Gastrocnemius medialis (tissue), 4 donors: ENCODE data around the gene RALGAPA2.

ENCODE experiments used
- CTCF ChIP-seq, 5 experiments: fragments of 450-650 bp in 3 of 5; fragments of 200-600 bp in 2 of 5; sonication (generic) in 2 of 5; IDR thresholded peaks in 4 of 5; conservative IDR thresholded peaks in 1 of 5; 1 replicate in 4 of 5; 2 replicates in 1 of 5; pipeline ENCODE4 v1.5.1; 2016 to 2019; ENCODE audit warnings: antibody characterized with exemption in 5 of 5, mild to moderate bottlenecking in 3 of 5, moderate library complexity in 3 of 5
- POLR2A ChIP-seq, 2 donors: fragments of 450-650 bp; IDR thresholded peaks; one replicate each; pipeline ENCODE4 v1.6.1; 2017; ENCODE audit warnings: antibody characterized with exemption in 2 of 2, mild to moderate bottlenecking in 2 of 2, moderate library complexity in 2 of 2

- no peak for TF ChIP-seq POLR2A (IDR thresholded peaks at IDR 0.05)
- no peak for TF ChIP-seq CTCF (IDR thresholded peaks at IDR 0.05 in 4 of 5, conservative IDR thresholded peaks at IDR 0.05 in 1 of 5)
Measured at GRCh38 chr20:20614391-20614790, 98.1 kb downstream of the RALGAPA2 start.
